Endothelial cell of umbilical vein (primary cell): Measurements from ENCODE around the gene URI1. TPM values are rescaled to one million over a fixed set of nuclear protein-coding genes. Genes with fewer than 3 reads are reported as not detected.

Experiments
- BruUV-seq: library from RNA; stranded (reverse); fragments of 400-500 nt; replicated peaks from 2 replicates; lab custom pipeline; 2021; lab: Mats Ljungman, UMichigan
- CTCF ChIA-PET: fragments of 300-600, 350-600 bp; sonication (Branson Sonifier 250); formaldehyde crosslinking; loops from one replicate; lab custom pipeline; 2021; ENCODE audit warnings: antibody characterized with exemption, inconsistent platforms; lab: Charles Lee
- POLR2A ChIA-PET: fragments of 300-600, 350-600 bp; sonication (Branson Sonifier 250); formaldehyde crosslinking; loops from one replicate; lab custom pipeline; 2021; ENCODE audit warnings: antibody characterized with exemption, inconsistent platforms; lab: Charles Lee
- DNase-seq: peaks from one replicate; pipeline ENCODE4 v3.0.0-alpha.2; 2011; ENCODE audit warnings: low read depth, low spot score
- FAIRE-seq: peaks from 2 replicates; lab custom pipeline; 2011; peaks lifted over from hg19 to GRCh38; lab: Jason Lieb, UNC
- H2AFZ ChIP-seq: 2 replicates; pipeline ENCODE4 v1.6.0; 2012; ENCODE audit warnings: low read depth, low read length, control low read depth, inconsistent platforms
- H3K27ac ChIP-seq: 2 replicates; pipeline ENCODE4 v1.5.1; 2011; ENCODE audit warnings: low read depth, mild to moderate bottlenecking, control low read depth, low read length, moderate library complexity; ENCODE audit not compliant: insufficient read depth
- H3K27me3 ChIP-seq, 2 experiments: 2 replicates each; pipeline versions ENCODE4 v1.6.0 to v1.6.1; 2011; ENCODE audit warnings: low read length in 2 of 2, mixed read lengths in 1 of 2; ENCODE audit not compliant: control insufficient read depth in 2 of 2, insufficient read depth in 2 of 2
- H3K36me3 ChIP-seq, 2 experiments: 2 replicates in 1 of 2; 3 replicates in 1 of 2; pipeline ENCODE4 v1.5.1; 2011; ENCODE audit warnings: low read length in 2 of 2, mild to moderate bottlenecking in 1 of 2, moderate library complexity in 1 of 2; ENCODE audit not compliant: control insufficient read depth in 2 of 2, insufficient read depth in 2 of 2; ENCODE audit errors: extremely low read depth in 1 of 2
- H3K4me1 ChIP-seq: 3 replicates; pipeline ENCODE4 v1.5.1; 2011; ENCODE audit warnings: mild to moderate bottlenecking, low read length; ENCODE audit not compliant: control insufficient read depth, insufficient read depth; ENCODE audit errors: extremely low read depth
- H3K4me2 ChIP-seq: 2 replicates; pipeline ENCODE4 v1.6.1; 2011; ENCODE audit warnings: low read length, control low read depth, mixed read lengths; ENCODE audit not compliant: insufficient read depth
- H3K4me3 ChIP-seq, 3 experiments: fragments of 200-600 bp in 1 of 3; sonication (generic), shearing (Covaris generic) in 1 of 3; replicated peaks in 1 of 3; 2 replicates each; pipeline ENCODE4 v1.5.1; 2011 to 2016; ENCODE audit warnings: control low read depth in 3 of 3, low read length in 3 of 3, mild to moderate bottlenecking in 2 of 3, inconsistent platforms in 1 of 3, low read depth in 1 of 3, moderate library complexity in 1 of 3; ENCODE audit not compliant: insufficient read depth in 1 of 3
- H3K79me2 ChIP-seq: 2 replicates; pipeline ENCODE4 v1.6.0; 2012; ENCODE audit warnings: low read length, inconsistent platforms; ENCODE audit not compliant: control insufficient read depth, insufficient read depth
- H3K9ac ChIP-seq: replicated peaks from 2 replicates; pipeline ENCODE3; 2011; ENCODE audit warnings: low read length, control low read depth; ENCODE audit not compliant: insufficient read depth; ENCODE audit errors: extremely low read depth
- H3K9me1 ChIP-seq: replicated peaks from 3 replicates; pipeline ENCODE4 v1.6.0; 2011; ENCODE audit warnings: mild to moderate bottlenecking, low read length; ENCODE audit not compliant: control insufficient read depth, insufficient read depth; ENCODE audit errors: extremely low read depth
- H3K9me3 ChIP-seq: replicated peaks from 2 replicates; pipeline ENCODE4 v1.5.1; 2012; ENCODE audit warnings: low read length, inconsistent platforms; ENCODE audit not compliant: control insufficient read depth, insufficient read depth
- H4K20me1 ChIP-seq: replicated peaks from 2 replicates; pipeline ENCODE3; 2011; ENCODE audit warnings: mild to moderate bottlenecking, low read length; ENCODE audit not compliant: control insufficient read depth, insufficient read depth; ENCODE audit errors: extremely low read depth
- CTCF ChIP-seq, 2 donors: IDR thresholded peaks; 1 replicate in 1 of 2; 2 replicates in 1 of 2; pipeline ENCODE4 v1.5.1; 2011; ENCODE audit warnings: low read length in 2 of 2, mild to moderate bottlenecking in 2 of 2, moderate library complexity in 2 of 2, control low read depth in 1 of 2, inconsistent platforms in 1 of 2, low read depth in 1 of 2; ENCODE audit not compliant: insufficient read depth in 1 of 2; ENCODE audit errors: extremely low read depth in 1 of 2
- EZH2 ChIP-seq: IDR thresholded peaks from 2 replicates; pipeline ENCODE4 v1.6.1; 2012; ENCODE audit warnings: borderline replicate concordance, low read depth, mild to moderate bottlenecking, moderate library complexity, low read length, inconsistent platforms; ENCODE audit not compliant: severe bottlenecking
- FOS ChIP-seq: IDR thresholded peaks from 2 replicates; pipeline ENCODE4 v1.6.1; 2011; ENCODE audit warnings: mild to moderate bottlenecking, low read length, moderate library complexity, borderline replicate concordance; ENCODE audit not compliant: insufficient read depth
- GATA2 ChIP-seq: IDR thresholded peaks from 2 replicates; pipeline ENCODE4 v1.7.0; 2011; ENCODE audit warnings: low read depth, mild to moderate bottlenecking, moderate library complexity, mixed read lengths, low read length; ENCODE audit not compliant: insufficient read length, insufficient read depth
- JUN ChIP-seq: IDR thresholded peaks from 2 replicates; pipeline ENCODE4 v1.6.1; 2011; ENCODE audit warnings: borderline replicate concordance, low read depth; ENCODE audit not compliant: insufficient read length, insufficient read depth
- MAX ChIP-seq: IDR thresholded peaks from 2 replicates; pipeline ENCODE4 v1.6.1; 2011; ENCODE audit not compliant: insufficient read depth, insufficient read length
- MYC ChIP-seq: IDR thresholded peaks from one replicate; pipeline ENCODE4 v1.6.1; 2011; ENCODE audit warnings: mild to moderate bottlenecking, low read depth, low read length
- POLR2A ChIP-seq: IDR thresholded peaks from 2 replicates; pipeline ENCODE4 v1.6.1; 2012; ENCODE audit warnings: low read depth, mild to moderate bottlenecking, control low read depth, low read length
- POLR2AphosphoS5 ChIP-seq: IDR thresholded peaks from 2 replicates; pipeline ENCODE4 v1.6.1; 2012; ENCODE audit warnings: low read depth, mild to moderate bottlenecking, control low read depth, low read length, moderate library complexity; ENCODE audit not compliant: insufficient read depth
- dilution Hi-C: fragments of 300-500 bp; cut with MboI; formaldehyde crosslinking; loops from one replicate; pipeline ENCODE4 v1.15.0; 2019; ENCODE audit warnings: low sequenced_read_pairs; ENCODE audit not compliant: extremely low pct_ligation_motif_present
- intact Hi-C: fragments of 100-400 bp; cut with micrococcal nuclease; formaldehyde crosslinking; loops from one replicate; pipeline ENCODE4 v1.10.0; 2022
- polyA plus RNA-seq, 4 experiments: library from polyadenylated mRNA; depleted of rRNA in 3 of 4; stranded (reverse) in 3 of 4; unstranded in 1 of 4; fragments of >200 nt; gene quantifications; 2 replicates each; pipeline versions ENCODE4 v1.2.1 to v1.2.3, GENCODE V29; 2011 to 2012; ENCODE audit warnings: missing spikeins in 1 of 4
- total RNA-seq: library from RNA; stranded (reverse); gene quantifications from 2 replicates; pipeline ENCODE4 v1.2.3, GENCODE V29; 2021

The URI1 gene
- total and polyA plus RNA-seq, 2 donors (not counting 3 experiments of a cell fraction or from before 2014, with no cell fraction given), result 12.8 to 28.9 TPM

- ChIA-PET POLR2A (no interaction called here), CTCF (interaction anchor here (2.2 kb wide), 1 partner anchor 12 kb away, joined by 14 read pairs; no protein-coding TSS in a partner anchor)
- H4K20me1 ChIP-seq, result no peaks in the 10 kb centered on the region
Measured at GRCh38 chr19:30014770-30015169, 72.7 kb downstream of the URI1 start.

GRCh38 chr19:30017172-30017571, 75.1 kb downstream of the URI1 start:
- intact Hi-C loops (no loop called here), dilution Hi-C loops (no loop called here)
- Histone ChIP-seq H3K9me1 (no peaks in the 10 kb centered on the region), H2AFZ (no peak overlapping the region), H4K20me1 (no peaks in the 10 kb centered on the region), H3K4me2 (no peak overlapping the region), H3K9ac (no peak overlapping the region), H3K4me3 (no peak overlapping the region), H3K9me3 (no peaks in the 10 kb centered on the region), H3K79me2 (no peaks in the 10 kb centered on the region), H3K27me3 (no peaks in the 10 kb centered on the region), H3K36me3 (no peaks in the 10 kb centered on the region), H3K4me1 (no peaks in the 10 kb centered on the region), H3K27ac (no peak overlapping the region)
- DNase-seq, result no peak
- ChIA-PET POLR2A (no interaction called here), CTCF (no interaction called here)
- TF ChIP-seq JUN (no peak), EZH2 (no peak), FOS (no peak), GATA2 (no peak), MAX (no peak), POLR2AphosphoS5 (no peak), POLR2A (no peak), MYC (no peak), CTCF (IDR thresholded peaks at IDR 0.05; ENCODE audit: extremely low read depth in 1 of 2, insufficient read depth in 1 of 2, low read depth in 1 of 2, low read length in 2 of 2) (no peak)
- BruUV-seq, result no TSS peak
- no peak for FAIRE-seq

More at GRCh38 chr19:30014770-30015169, 72.7 kb downstream of the URI1 start:
- Histone ChIP-seq H3K4me2 (no peak overlapping the region), H3K4me1 (no peaks in the 10 kb centered on the region), H2AFZ (no peak overlapping the region), H3K9ac (no peak overlapping the region), H3K27me3 (no peaks in the 10 kb centered on the region), H3K79me2 (no peaks in the 10 kb centered on the region), H3K4me3 (no peak overlapping the region), H3K9me1 (peaks cover 3% of the 10 kb centered on the region), H3K36me3 (peaks cover 0 to 3% of the 10 kb centered on the region in 2 experiments), H3K9me3 (no peaks in the 10 kb centered on the region), H3K27ac (no peak overlapping the region)
- dilution Hi-C loops (no loop called here), intact Hi-C loops (no loop called here)
- BruUV-seq, result no TSS peak
- FAIRE-seq, result no peak
- TF ChIP-seq POLR2AphosphoS5, result no peak
- no peak for TF ChIP-seq FOS
- no peak for TF ChIP-seq MYC
- no peak for TF ChIP-seq EZH2
- TF ChIP-seq POLR2A, result no peak
- no peak for TF ChIP-seq GATA2
- DNase-seq, result no peak
